Measurements from ENCODE around the gene DYNLT2.

The DYNLT2 gene

GRCh38 chr6:169692516-169692915 lies 58.9 kb downstream of the DYNLT2 start:
- DNase-seq, result no peak

- no peak for DNase-seq
Observed at GRCh38 chr6:169691260-169691659, 60.1 kb downstream of the DYNLT2 start.
